ENCODE measurements around the gene COQ8A.
"Not testable (repeated sequence)": the region's sequence is repeated elsewhere in the genome, so short reads cannot be mapped to it uniquely, and the experiment has no call there.

Gene COQ8A

GRCh38 chr1:226929260-226930111, 10.6 kb upstream of the COQ8A start:
- DNase-seq = not testable (repeated sequence)

- DNase-seq = no peak
These were observed 5.4 kb upstream of the COQ8A start for GRCh38 chr1:226934483-226935237.

- DNase-seq = no peak
These were observed 2.0 kb upstream of the COQ8A start for GRCh38 chr1:226937940-226938725.

GRCh38 chr1:226938903-226939437, 1.1 kb upstream of the COQ8A start:
- DNase-seq = peak; percentile 42

GRCh38 chr1:226939438-226940028, 561 bp upstream of the COQ8A start:
- DNase-seq = peak; percentile 95

- no peak for DNase-seq
These were observed 643 bp downstream of the COQ8A start for GRCh38 chr1:226940806-226941067.

GRCh38 chr1:226942392-226942791, 2.3 kb downstream of the COQ8A start:
- no peak for DNase-seq

- no peak for DNase-seq
These were observed 3.1 kb downstream of the COQ8A start for GRCh38 chr1:226943156-226943555.

- no peak for DNase-seq
These were observed 3.8 kb downstream of the COQ8A start for GRCh38 chr1:226943927-226944326.

- peak; percentile 94 for DNase-seq
These were observed 5.2 kb downstream of the COQ8A start for GRCh38 chr1:226945106-226945857.

GRCh38 chr1:226945858-226946245, 5.8 kb downstream of the COQ8A start:
- no peak for DNase-seq

- DNase-seq = no peak
These were observed 6.2 kb downstream of the COQ8A start for GRCh38 chr1:226946285-226946684.

GRCh38 chr1:226946841-226947240, 6.7 kb downstream of the COQ8A start:
- peak; percentile 30 for DNase-seq

- DNase-seq = no peak
These were observed 8.0 kb downstream of the COQ8A start for GRCh38 chr1:226948051-226948450.

- no peak for DNase-seq
These were observed 8.4 kb downstream of the COQ8A start for GRCh38 chr1:226948480-226948879.

GRCh38 chr1:226948996-226949395, 8.9 kb downstream of the COQ8A start:
- DNase-seq = no peak

GRCh38 chr1:226949401-226949800, 9.3 kb downstream of the COQ8A start:
- no peak for DNase-seq

- no peak for DNase-seq
These were observed 10.2 kb downstream of the COQ8A start for GRCh38 chr1:226950316-226950715.

GRCh38 chr1:226950871-226951270, 10.8 kb downstream of the COQ8A start:
- DNase-seq = no peak

- no peak for DNase-seq
These were observed 11.4 kb downstream of the COQ8A start for GRCh38 chr1:226951286-226952117.

GRCh38 chr1:226952118-226952441, 12.0 kb downstream of the COQ8A start:
- no peak for DNase-seq
